Caco-2 (cell line): ENCODE measurements around the gene ACVR2B. TPM values are rescaled to one million over a fixed set of nuclear protein-coding genes. Genes with fewer than 3 reads are reported as not detected.
"Not testable (repeated sequence)": the region's sequence is repeated elsewhere in the genome, so short reads cannot be mapped to it uniquely, and the experiment has no call there.

Source experiments
- BruUV-seq: library from RNA; stranded (reverse); fragments of 400-500 nt; replicated peaks from 2 replicates; lab custom pipeline; 2021; lab: Mats Ljungman, UMichigan
- CTCF ChIA-PET: fragments of 300-600 bp; sonication (Branson Sonifier 250); formaldehyde crosslinking; loops from one replicate; lab custom pipeline; 2022; ENCODE audit warnings: antibody characterized with exemption; lab: Charles Lee
- POLR2A ChIA-PET: fragments of 300-600 bp; sonication (Branson Sonifier 250); formaldehyde crosslinking; loops from one replicate; lab custom pipeline; 2022; ENCODE audit warnings: antibody characterized with exemption; lab: Charles Lee
- DNase-seq, 2 experiments: peaks; one replicate each; pipeline versions ENCODE4 v3.0.0 to v3.0.0-alpha.2; 2020 to 2022
- H3K27me3 ChIP-seq: replicated peaks from 2 replicates; pipeline ENCODE4 v1.6.0; 2011; ENCODE audit warnings: low read length; ENCODE audit not compliant: control insufficient read depth, insufficient read depth
- H3K36me3 ChIP-seq: 2 replicates; pipeline ENCODE4 v1.5.1; 2011; ENCODE audit warnings: low read length; ENCODE audit not compliant: control insufficient read depth, insufficient read depth
- H3K4me1 ChIP-seq: fragments of 250-450 bp; sonication (Bioruptor Pico); 2 replicates; pipeline ENCODE4 v1.5.1; 2020; ENCODE audit warnings: mild to moderate bottlenecking
- H3K4me3 ChIP-seq: 2 replicates; pipeline ENCODE4 v1.5.1; 2011; ENCODE audit warnings: low read depth, mild to moderate bottlenecking, control low read depth, low read length
- H3K9me3 ChIP-seq: fragments of 250-450 bp; sonication (Bioruptor Pico); 2 replicates; pipeline ENCODE4 v1.5.1; 2020; ENCODE audit warnings: mild to moderate bottlenecking, moderate library complexity
- H3K27ac Mint-ChIP-seq: one replicate; pipeline ENCODE4 v1.8.0; 2022; ENCODE audit warnings: mixed read lengths; ENCODE audit not compliant: unreplicated experiment
- H3K27me3 Mint-ChIP-seq: one replicate; pipeline ENCODE4 v1.8.0; 2022; ENCODE audit warnings: mixed read lengths; ENCODE audit not compliant: insufficient read depth, unreplicated experiment
- H3K36me3 Mint-ChIP-seq: one replicate; pipeline ENCODE4 v1.8.0; 2022; ENCODE audit warnings: mild to moderate bottlenecking, mixed read lengths; ENCODE audit not compliant: insufficient read depth, unreplicated experiment
- H3K4me1 Mint-ChIP-seq: one replicate; pipeline ENCODE4 v1.8.0; 2022; ENCODE audit warnings: low read depth, mixed read lengths; ENCODE audit not compliant: unreplicated experiment
- H3K4me3 Mint-ChIP-seq: one replicate; pipeline ENCODE4 v1.8.0; 2022; ENCODE audit warnings: mild to moderate bottlenecking, moderate library complexity, mixed read lengths; ENCODE audit not compliant: unreplicated experiment
- H3K9me3 Mint-ChIP-seq: one replicate; pipeline ENCODE4 v1.8.0; 2022; ENCODE audit warnings: mixed read lengths; ENCODE audit not compliant: unreplicated experiment
- intact Hi-C: fragments of 100-400 bp; cut with micrococcal nuclease; formaldehyde crosslinking; loops from one replicate; pipeline ENCODE4 v1.10.0; 2022; ENCODE audit not compliant: unreplicated experiment
- total RNA-seq: library from RNA; stranded (reverse); gene quantifications from 2 replicates; pipeline ENCODE4 v1.2.3, GENCODE V29; 2022
- TF ChIP-seq, protein P1 (sequence below), 2 experiments: fragments of 200-600 bp in 1 of 2; IDR thresholded peaks; 1 replicate in 1 of 2; 2 replicates in 1 of 2; pipeline versions ENCODE4 v1.5.1 to v1.8.0; 2011 to 2022; ENCODE audit warnings: antibody characterized with exemption in 1 of 2, control low read depth in 1 of 2, inconsistent platforms in 1 of 2, low read depth in 1 of 2, low read length in 1 of 2, mild to moderate bottlenecking in 1 of 2, moderate library complexity in 1 of 2; ENCODE audit not compliant: insufficient read depth in 1 of 2, severe bottlenecking in 1 of 2, unreplicated experiment in 1 of 2

The ACVR2B gene
- total RNA-seq, 1 experiment from 2014 or later: 21.4 TPM

DNA sequence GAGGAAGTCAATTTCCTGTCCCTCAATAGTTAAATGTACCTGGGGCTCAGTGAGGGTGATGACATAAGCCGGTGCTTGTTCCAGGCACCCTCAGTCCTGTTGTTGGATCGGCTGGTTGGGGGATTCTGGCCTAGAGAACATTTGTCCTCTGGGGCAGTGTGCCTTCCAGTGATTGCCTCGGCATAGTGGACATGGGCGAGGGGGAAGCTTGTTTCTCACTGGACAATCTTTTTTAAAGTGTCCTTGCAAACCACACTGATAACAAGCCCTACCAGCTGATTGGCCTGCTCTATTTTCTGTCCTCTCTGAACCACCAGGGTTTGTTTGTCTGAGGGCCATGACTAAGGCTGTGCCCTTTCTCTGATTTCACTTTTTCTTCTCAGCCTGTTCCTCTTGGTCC, 10.5 kb upstream of the ACVR2B start:
- H3K27me3 Mint-ChIP-seq, H3K9me3 ChIP-seq, H3K4me1 ChIP-seq, intact Hi-C loops, H3K4me3 ChIP-seq, BruUV-seq, DNase-seq, H3K27ac Mint-ChIP-seq, H3K36me3 ChIP-seq, H3K27me3 ChIP-seq, H3K36me3 Mint-ChIP-seq, H3K4me1 Mint-ChIP-seq, CTCF ChIA-PET, H3K4me3 Mint-ChIP-seq: not testable (repeated sequence)
- POLR2A ChIA-PET: interaction anchor here (0.7 kb wide), 1 partner anchor 357 kb away, joined by 3 read pairs; no protein-coding TSS in a partner anchor
- H3K9me3 Mint-ChIP-seq: peaks cover 11% of the 10 kb centered on the region

DNA sequence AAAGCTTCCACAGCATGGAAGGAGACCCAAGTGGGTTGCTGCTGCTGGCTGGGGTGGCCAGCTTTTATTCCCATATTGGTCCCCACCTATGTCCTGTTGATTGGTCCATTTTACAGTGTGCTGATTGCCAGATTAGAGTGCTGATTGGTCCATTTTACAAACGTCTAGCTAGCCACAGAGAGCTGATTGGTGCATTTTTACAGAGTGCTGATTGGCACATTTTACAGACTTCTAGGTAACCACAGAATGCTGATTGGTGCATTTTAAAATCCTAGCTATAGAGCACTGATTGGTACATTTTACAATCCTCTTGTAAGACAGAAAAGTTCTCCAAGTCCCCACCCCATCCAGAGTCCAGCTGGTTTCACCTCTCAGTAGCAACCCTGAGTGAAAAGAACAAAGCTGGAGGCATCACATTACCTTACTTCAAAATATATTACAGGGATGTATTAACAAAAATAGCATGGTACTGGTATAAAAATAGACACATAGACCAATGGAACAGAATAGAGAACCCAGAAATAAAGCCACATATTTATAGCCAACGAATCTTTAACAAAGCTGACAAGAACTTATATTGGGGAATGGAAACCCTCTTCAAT, 7.5 kb upstream of the ACVR2B start:
- H3K4me3 Mint-ChIP-seq: no peak overlapping the region
- ChIA-PET POLR2A (no interaction called here), CTCF (no interaction called here)
- Histone ChIP-seq H3K36me3 (no peaks in the 10 kb centered on the region), H3K27me3 (no peaks in the 10 kb centered on the region), H3K4me1 (no peaks in the 10 kb centered on the region), H3K9me3 (no peaks in the 10 kb centered on the region; the same call in 1 of the 2 replicates), H3K4me3 (no peak overlapping the region)
- DNase-seq: no peak
- no peaks in the 10 kb centered on the region for H3K27me3 Mint-ChIP-seq
- no peaks in the 10 kb centered on the region for H3K4me1 Mint-ChIP-seq
- no peaks in the 10 kb centered on the region for H3K36me3 Mint-ChIP-seq
- H3K9me3 Mint-ChIP-seq: peaks cover 1% of the 10 kb centered on the region
- TF ChIP-seq, protein P1, sequence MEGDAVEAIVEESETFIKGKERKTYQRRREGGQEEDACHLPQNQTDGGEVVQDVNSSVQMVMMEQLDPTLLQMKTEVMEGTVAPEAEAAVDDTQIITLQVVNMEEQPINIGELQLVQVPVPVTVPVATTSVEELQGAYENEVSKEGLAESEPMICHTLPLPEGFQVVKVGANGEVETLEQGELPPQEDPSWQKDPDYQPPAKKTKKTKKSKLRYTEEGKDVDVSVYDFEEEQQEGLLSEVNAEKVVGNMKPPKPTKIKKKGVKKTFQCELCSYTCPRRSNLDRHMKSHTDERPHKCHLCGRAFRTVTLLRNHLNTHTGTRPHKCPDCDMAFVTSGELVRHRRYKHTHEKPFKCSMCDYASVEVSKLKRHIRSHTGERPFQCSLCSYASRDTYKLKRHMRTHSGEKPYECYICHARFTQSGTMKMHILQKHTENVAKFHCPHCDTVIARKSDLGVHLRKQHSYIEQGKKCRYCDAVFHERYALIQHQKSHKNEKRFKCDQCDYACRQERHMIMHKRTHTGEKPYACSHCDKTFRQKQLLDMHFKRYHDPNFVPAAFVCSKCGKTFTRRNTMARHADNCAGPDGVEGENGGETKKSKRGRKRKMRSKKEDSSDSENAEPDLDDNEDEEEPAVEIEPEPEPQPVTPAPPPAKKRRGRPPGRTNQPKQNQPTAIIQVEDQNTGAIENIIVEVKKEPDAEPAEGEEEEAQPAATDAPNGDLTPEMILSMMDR (IDR thresholded peaks at IDR 0.05; ENCODE audit: insufficient read depth in 1 of 2, low read depth in 1 of 2, low read length in 1 of 2, severe bottlenecking in 1 of 2, unreplicated experiment in 1 of 2): no peak
- no peak overlapping the region for H3K27ac Mint-ChIP-seq
- no TSS peak for BruUV-seq
- intact Hi-C loops: no loop called here

DNA sequence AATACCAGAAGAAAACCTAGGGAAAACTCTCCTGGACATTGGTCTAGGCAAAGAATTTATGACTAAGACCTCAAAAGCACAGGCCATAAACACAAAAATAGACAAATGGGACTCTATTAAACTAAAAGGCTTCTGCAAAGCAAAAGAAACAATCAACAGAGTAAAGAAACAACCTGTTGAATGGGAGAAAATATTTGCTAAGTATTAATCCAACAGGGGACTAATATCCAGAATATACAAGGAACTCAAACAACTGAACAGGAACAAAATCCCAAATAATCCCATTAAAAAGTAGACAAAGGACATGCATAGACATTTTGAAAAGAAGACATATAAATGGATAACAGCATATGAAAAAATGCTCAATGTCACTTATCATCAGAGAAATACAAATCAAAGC, 6.9 kb upstream of the ACVR2B start:
- Mint-ChIP-seq H3K9me3 (no peaks in the 10 kb centered on the region), H3K4me1 (no peaks in the 10 kb centered on the region), H3K4me3 (no peak overlapping the region), H3K36me3 (no peaks in the 10 kb centered on the region), H3K27me3 (no peaks in the 10 kb centered on the region), H3K27ac (no peak overlapping the region)
- BruUV-seq: no TSS peak
- intact Hi-C loops: no loop called here
- H3K4me1 ChIP-seq: no peaks in the 10 kb centered on the region
- TF ChIP-seq, protein P1 (IDR thresholded peaks at IDR 0.05; ENCODE audit: insufficient read depth in 1 of 2, low read depth in 1 of 2, low read length in 1 of 2, severe bottlenecking in 1 of 2, unreplicated experiment in 1 of 2): no peak
- H3K9me3 ChIP-seq: no peaks in the 10 kb centered on the region; the same call in 1 of the 2 replicates
- H3K4me3 ChIP-seq: no peak overlapping the region
- no peaks in the 10 kb centered on the region for H3K27me3 ChIP-seq
- no peak for DNase-seq
- ChIA-PET POLR2A (no interaction called here), CTCF (no interaction called here)
- H3K36me3 ChIP-seq: no peaks in the 10 kb centered on the region
